Islet of Langerhans (tissue), 1 donor: Measurements from ENCODE around the gene COL8A1.

Source experiments
- FAIRE-seq: peaks from one replicate; lab custom pipeline; 2011; peaks lifted over from hg19 to GRCh38; lab: Jason Lieb, UNC

The COL8A1 gene

DNA sequence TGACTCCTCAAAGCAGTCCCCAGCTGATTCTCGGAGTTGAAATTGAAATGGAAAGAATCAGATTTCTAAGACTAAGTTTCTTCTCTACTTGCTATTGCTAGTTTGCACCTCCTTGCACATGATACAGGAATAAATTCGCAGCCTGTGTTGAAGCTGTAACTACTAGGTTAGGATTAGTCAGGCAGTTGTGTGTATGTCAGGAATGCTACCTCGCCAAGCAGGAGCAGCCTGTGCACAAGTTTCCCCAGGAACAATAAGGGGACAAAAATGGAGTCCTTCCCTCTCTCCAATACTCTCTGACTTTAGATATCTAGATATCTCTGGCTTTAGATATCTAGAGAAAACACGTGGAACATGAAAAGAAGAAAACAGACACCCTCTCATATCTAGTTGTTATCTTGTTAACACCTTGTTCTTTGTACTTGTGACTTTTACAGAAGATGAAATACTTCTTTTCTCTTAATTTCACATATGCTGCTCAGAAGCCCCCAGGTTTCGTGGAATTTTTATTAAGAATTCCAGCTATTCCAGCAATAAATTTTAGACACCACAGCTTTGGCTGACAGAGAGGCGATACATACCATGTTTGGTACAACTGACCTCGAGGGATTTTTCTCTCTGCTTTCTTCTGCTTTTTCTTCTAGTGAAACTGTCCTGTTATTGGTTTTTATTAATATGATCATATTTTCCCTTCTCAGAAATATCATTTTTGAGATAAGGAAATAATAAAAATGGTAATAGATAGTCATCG is 123.2 kb downstream of the COL8A1 start:
- FAIRE-seq = no peak

DNA sequence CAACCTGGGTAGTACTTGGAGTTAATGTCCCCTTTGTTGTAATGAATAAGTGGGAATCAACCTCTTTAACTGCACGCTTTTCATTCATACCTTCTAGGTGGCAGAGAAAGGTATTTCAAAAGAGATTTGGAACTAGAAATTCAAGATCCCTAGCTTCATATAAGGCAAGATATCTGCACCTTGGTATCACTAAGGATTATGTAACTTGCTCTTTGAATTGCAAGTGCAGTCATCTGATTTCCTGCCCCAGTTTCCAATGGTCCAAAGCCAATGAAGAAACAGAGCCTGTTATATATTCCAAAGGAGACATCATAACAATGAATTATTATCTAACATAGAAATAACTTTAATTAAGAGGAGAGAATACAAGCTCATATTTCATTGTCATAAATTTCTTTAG is 124.5 kb downstream of the COL8A1 start:
- no peak for FAIRE-seq

DNA sequence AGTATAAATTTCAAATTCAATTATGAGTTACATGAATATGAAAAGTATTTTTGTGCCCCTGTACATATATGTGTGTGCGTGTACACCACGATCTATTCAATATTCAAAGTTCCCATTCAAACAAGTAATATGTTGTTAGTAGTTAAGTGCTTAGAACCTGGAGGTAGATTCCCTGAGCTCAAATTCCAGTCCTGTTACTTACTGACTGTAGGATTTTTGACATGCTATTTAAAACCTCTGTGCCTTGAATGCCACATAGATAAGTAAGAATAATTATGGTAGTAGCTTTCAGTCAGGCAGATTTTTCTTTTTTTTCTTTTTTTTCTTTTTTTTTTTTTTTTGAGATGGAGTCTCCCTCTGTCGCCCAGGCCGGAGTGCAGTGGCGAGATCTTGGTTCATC is 126.0 kb downstream of the COL8A1 start:
- no peak for FAIRE-seq

DNA sequence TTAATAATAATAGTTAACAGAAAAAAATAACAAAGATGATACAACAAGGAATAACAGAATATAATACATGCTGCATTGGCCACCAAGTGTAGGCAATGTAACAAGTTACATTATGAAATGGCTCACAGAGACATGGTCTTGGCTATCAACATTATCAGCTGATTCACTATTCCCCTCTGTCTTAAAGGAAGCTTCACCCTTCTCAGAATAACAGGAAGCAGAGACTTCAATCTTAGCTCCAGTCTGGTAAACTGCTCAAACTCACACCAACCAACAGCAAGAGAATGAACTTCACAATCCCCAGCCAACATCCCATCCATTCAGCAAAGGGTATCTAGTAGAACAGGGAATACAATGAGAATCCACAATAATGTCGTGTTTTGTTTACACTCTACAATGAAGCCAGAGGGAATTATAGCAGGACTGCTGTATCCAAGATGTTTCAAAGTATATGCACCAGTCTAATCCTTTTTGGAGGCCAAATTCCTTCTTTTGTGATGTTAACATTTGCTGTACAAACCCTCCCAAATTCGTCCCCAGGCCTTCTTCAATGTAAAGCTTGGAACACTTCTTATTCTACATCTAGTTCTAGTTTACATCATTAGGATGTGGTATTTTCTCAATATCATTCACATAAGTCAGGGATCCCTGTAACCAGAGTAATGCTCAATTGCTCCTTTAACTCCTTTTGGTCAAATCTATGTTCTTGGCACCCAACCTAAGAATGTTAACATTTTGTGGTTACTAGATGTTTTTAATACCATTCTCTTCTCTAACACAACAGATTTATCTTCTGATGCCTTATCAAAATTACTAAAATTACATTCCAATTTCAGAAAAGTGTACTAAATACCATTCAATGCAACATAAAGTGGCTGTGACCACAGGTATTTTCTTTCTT is 126.9 kb downstream of the COL8A1 start:
- no peak for FAIRE-seq

DNA sequence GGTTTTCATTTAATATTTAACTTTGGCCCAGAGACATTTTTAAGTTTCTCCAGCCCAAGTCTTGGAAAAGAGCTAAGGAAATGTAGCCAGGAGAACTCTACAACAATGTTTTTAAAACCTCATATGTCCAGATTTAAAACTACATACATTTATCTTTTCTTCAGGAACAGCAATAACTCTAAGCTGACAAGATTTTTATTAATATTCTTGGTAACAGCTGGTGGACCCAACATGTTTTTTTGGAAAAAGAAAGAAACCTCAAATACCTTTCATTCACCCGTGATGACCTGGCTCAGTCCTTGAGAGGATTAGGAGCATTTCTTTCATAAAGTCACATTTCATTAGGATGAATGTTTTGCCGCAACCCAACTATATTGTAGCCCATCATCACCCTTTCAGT is 128.9 kb downstream of the COL8A1 start:
- FAIRE-seq = no peak

DNA sequence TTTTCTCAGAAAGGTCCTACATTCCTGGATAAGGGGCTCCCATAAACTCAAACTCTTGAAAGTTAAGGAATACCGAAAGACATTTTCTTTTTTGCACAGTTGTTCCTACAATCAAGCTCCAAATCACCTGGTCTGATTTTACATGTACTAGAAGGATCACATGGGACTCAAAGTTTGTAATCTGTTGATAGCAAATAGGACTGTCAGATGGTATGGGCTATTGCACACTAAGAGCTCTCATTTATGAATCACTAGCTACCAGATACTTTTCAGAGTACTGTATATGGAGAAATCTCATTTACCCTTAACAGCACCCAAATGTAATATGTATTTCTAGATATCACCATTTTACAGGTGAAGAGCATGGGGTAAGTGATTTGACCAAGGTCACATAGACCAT is 129.7 kb downstream of the COL8A1 start:
- FAIRE-seq = no peak

DNA sequence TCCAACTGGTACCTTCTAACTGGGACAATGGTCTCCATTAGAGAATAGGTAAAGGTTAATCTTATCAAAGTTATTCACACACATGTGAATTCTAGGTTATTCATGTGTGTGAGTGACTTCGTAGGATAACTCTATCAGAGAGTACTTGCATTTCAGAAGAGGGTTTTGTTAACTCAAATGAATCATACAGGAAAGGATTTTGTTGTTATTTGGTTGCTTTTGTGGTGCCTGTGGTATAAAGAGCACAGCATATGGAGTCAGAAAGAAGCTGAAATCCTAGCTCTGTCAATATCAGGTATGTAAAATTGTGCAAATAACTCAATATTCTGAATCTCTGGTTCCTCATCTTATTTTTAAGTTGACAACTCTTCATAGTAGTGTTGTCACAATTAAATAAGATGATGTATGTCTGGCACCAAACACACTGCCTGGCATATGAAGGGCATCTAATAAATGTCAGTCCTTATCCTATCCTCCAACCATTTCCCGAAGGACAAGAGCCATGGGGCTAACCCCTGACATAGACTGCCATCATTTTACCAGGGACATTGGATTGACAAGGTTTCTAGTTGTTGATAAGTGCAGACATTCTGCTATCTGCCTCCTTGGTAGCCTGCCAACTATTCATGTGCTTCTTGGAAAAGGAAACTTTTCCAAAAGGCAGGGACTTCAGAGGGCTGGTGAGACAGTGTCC is 130.6 kb downstream of the COL8A1 start:
- no peak for FAIRE-seq

DNA sequence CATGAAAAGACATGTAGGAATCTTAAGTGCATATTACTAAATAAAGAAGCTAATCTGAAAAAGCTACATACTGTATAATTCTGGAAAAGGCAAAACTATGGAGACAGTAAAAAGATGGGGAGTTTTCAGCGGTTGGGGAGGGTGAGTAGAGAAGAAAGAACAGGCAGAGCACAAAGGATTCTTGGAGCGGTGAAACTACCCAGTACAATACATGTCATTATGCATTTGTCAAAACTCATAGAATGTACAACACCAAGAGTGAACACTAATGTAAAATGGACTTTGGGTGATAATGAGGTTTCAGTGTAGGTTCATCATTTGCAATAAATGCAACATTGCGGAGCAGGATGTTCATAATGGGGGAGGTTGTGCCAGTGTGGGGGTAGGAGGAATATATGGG is 133.8 kb downstream of the COL8A1 start:
- FAIRE-seq = no peak

DNA sequence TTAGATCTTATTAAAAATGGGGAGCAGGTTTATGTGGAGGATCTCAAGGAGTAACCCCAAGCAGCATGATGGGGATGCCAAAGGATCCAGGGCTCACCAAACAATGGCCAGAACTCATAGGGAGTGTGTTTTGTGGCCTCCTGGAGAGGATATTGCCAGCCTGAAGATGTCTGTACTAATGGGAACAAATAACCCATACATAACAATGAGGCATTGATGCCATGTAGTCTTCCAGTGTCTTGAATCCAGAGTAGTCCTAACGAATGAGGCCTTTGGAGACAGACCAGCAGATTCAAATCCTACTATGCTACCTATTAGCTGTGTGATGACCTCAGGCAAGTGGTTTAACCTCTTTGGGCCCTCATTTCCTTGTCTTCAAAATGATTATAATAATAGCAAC is 134.3 kb downstream of the COL8A1 start:
- FAIRE-seq = no peak

DNA sequence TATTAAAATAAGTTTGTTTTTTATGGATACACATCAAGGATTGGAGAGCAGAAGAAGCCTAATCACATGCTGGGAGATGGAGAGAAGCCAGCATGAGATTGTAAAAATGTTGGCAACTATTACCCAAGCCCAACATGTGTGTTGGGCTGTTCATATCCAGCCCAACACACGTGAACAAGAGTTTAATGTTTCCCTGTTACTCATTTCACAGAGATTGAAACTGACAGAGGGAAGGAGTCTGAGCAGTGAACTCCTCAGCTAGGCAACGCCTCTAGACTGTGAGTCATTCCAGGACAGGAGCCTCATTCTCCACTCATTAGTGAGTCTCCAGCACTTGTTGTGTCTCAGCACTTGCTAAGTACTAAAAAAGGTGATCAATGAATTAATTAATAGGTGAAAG is 136.1 kb downstream of the COL8A1 start:
- no peak for FAIRE-seq

DNA sequence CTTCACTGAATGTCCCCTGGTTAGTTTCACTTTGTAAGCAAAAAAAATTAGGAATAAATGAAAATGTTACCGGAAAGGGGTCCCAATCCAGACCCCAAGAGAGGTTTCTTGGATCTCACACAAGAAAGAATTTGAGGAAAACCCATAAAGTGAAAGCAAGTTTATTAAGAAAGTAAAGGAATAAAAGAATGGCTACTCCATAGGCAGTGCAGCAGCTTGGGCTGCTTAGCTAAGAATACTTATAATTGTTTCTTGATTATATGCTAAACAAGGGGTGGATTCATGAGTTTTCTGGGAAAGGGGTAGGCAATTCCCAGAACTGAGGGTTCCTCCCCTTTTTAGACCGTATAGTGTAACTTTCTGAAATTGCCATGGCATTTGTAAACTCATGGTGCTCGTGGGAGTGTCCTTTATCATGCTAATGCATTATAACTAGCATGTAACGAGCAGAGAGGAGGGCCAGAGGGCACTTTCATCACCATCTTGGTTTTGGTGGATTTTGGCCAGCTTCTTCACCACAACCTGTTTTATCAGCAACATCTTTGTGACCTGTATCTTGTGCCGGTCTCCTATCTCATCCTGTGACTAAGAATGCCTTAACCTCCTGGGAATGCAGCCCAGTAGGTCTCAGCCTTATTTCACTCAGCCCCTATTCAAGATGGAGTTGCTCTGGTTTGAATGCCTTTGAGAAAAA is 138.3 kb downstream of the COL8A1 start:
- no peak for FAIRE-seq

DNA sequence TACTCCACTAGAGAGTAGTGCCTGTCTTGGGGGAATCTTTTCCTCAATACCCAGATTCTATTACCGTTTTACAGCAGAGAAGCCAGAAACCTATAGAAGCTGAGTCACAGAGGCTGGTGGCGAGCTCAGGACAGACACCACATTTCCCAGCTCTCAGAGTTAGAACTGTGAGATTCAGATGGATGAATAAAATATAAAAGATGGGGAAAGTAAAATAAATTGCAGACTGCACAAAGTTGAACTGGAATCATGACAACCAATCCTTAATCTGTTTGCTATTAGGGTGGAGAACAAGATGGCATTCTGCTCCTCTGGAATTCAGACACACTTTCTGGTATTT is 138.8 kb downstream of the COL8A1 start:
- FAIRE-seq = no peak

DNA sequence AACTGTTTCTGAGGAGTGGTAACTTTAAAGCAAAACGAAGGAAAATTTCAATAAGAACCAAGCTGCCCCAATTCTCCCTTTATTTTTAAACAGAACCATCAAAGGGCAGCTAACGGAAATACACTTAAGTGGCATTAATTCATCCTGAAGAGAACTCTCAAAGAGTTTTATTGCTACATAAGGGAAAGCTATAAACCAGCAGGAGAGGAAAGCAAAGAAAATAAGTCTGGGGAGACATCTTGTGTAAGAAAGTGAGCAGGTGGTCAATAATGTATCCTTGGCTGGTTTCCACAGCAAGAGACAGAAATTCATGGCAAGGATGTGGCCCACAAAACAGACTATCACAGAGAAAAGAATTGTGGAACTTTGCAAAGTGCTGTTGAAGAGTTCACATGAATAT is 139.3 kb downstream of the COL8A1 start:
- FAIRE-seq = no peak

DNA sequence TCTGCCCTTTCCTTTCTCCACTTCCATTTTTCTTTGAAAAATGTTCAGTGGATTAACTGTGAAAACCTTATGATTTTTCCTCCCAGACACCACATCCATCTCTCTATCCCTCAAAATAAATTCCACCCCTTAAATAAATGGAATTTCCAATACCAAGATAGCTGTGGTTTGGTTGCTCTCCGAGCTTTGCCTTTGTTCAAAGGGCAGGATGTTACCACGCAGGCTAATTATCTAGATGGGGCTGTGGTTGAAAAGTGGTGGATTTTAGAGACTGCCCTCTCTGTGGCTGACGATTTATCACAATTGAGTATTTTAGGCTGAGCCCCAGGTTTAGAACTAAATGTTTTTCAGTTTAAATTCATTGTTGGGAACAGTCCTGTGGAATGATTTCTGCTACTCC is 142.4 kb downstream of the COL8A1 start:
- FAIRE-seq = no peak

DNA sequence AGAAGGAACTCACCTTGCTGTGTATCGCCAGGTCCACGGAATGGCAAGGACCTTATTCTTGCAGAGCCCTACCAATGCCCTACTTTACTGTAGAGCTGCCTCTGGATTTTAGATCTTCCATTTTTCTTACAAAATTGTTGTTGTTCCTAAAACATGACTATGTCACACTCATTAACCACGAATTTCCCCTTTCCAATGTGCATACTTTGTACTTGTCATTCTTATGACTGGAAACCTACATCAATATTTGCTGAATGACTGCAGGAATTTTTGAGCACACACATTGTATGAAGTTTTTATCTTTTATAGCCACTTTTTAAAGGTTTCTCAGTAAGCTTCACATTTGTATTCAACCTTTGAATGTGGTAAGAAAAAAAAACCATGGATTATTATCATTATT is 143.4 kb downstream of the COL8A1 start:
- FAIRE-seq = no peak

DNA sequence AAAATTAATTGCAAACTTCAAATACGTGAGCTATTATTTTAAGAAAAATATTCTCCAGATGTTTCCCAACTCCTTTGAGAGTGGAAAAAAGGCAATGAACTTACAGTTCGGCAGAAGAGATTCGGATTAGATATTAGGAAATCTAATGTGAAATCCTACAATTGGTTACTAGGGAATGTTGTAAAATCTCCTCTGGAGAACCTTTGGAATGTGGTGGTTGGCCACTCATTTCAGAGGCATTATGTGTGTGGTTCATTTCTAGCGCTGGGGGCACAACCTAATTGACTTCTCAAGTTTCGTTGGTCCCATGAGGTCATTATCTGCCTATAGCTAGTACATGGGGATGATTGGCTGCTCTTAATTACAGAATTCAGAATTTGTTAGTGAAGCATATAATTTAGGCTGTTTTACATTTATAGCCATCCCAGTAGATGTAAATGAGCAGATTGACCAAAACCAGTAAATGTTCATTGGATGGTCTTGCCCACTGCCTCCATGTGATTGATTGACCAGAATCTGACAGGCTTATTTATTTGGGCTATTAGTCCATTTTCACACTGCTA is 144.7 kb downstream of the COL8A1 start:
- FAIRE-seq = no peak

DNA sequence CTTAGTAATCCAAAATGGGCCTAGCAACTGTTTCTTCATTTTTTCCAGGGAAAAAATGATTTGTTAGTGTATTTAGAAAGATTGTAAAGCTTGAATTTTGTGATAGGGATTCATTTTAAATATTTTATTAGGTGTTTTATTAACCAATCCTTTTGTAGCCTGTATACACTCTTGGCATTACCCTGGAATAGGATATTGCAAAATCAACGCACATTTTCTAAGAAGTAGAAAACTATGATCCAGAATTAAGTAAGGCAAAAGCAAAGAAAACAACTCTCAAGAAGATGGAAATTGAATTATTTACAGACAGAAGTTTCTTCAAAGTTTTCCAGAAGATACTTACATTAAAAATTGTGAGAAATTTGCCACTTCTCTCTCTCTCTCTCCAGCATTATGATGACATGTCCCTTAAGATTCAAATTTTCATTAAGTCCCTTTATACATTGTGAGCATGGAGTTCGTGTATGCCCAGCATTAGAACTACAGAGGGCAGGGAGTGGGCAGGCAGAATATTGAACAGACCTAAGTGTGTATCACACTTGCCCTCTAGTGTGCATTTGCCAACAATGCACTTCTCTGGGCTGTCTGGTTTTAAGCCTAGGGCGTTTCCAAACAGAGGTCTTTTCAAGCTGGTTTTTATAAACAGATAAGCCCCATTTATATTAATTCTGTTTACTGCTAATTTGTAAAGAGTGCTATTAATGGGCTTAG is 150.8 kb downstream of the COL8A1 start:
- FAIRE-seq = no peak

DNA sequence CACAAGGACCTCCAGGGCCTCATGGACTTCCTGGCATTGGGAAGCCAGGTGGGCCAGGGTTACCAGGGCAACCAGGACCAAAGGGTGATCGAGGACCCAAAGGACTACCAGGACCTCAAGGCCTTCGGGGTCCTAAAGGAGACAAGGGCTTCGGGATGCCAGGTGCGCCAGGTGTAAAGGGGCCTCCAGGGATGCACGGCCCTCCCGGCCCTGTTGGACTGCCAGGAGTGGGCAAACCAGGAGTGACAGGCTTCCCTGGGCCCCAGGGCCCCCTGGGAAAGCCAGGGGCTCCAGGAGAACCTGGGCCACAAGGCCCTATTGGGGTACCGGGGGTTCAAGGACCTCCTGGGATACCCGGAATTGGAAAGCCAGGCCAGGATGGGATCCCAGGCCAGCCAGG is 156.1 kb downstream of the COL8A1 start:
- no peak for FAIRE-seq

DNA sequence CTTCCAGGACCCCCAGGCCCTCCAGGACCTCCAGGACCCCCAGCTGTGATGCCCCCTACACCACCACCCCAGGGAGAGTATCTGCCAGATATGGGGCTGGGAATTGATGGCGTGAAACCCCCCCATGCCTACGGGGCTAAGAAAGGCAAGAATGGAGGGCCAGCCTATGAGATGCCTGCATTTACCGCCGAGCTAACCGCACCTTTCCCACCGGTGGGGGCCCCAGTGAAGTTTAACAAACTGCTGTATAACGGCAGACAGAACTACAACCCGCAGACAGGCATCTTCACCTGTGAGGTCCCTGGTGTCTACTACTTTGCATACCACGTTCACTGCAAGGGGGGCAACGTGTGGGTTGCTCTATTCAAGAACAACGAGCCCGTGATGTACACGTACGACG is 157.2 kb downstream of the COL8A1 start:
- FAIRE-seq = no peak

DNA sequence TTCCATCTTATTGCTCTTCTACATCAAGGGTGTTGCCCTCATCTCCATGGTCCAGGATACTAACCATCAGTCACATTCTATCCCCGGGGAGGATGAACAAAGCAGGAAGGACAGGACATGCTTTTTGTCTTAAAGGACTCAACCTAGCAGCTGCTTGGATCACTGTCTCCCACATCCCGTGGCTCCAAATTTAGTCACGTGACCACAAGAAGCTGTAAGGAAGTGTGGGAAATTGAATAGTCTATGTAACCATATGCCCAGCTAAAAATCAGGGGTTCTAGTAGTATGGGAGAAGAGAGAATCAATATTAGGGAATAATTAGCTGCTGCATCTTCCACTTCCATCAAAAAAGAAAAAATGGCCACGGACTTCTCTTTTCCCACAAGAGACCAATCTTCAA is 161.0 kb downstream of the COL8A1 start:
- no peak for FAIRE-seq

DNA sequence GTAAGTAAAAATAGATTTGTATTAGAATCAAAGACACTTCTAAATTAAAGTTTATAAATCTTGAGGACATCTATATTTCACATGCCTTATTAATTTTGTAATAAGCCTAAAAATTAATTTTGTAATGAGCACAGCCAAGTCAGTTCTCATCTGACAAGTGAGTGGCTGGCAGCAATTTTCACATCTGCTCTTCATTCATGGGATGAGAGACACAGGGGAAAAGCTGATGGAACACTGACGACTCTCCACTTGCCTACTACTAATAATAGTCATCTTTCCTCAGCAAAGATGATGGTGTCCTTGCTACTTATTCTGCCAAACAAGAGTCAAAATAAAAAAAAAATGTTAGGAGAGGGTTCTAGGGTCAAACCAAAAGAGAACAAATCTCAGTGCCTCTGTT is 164.9 kb downstream of the COL8A1 start:
- FAIRE-seq = no peak

DNA sequence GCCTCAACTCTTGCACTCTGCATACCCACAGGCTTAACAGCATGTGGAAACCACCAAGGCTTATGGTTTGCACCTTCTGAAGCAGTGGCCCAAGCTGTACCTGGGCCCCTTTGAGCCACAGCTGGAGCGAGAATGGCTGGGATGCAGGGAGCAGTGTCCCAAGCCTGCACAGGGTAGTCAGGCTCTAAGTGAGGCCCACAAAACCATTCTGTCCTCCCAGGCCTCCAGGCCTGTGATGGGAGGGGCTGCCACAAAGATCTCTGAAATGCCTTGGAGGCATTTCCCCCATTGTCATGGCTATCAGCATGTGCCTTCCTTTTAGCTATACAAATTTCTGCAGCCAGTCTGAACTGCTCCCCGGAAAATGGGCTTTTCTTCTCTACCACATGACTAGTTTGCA is 166.8 kb downstream of the COL8A1 start:
- no peak for FAIRE-seq
